ENCODE data around the gene GNAL.

The GNAL gene

GRCh38 chr18:11665587-11665986, 23.5 kb upstream of the GNAL start:
- H3K79me2 ChIP-seq (ENCODE audit: control insufficient read depth, low read length) = no peaks in the 10 kb centered on the region
- H3K36me3 ChIP-seq (ENCODE audit: control insufficient read depth, low read length) = no peaks in the 10 kb centered on the region
- H3K9me3 ChIP-seq (ENCODE audit: control insufficient read depth, insufficient read depth, low read length) = no peaks in the 10 kb centered on the region
- no peaks in the 10 kb centered on the region for H3K9me2 ChIP-seq (replicated peaks; ENCODE audit: control insufficient read depth, low read length)
- H3F3A ChIP-seq (ENCODE audit: control insufficient read depth, insufficient read depth) = no peaks in the 10 kb centered on the region
- H3K4me1 ChIP-seq (ENCODE audit: control insufficient read depth, low read length) = peaks cover 30% of the 10 kb centered on the region
- no peaks in the 10 kb centered on the region for H4K20me1 ChIP-seq (ENCODE audit: control insufficient read depth, insufficient read depth, low read depth, low read length)
- no peak overlapping the region for H3K4me3 ChIP-seq (ENCODE audit: low read length)
- TF ChIP-seq, protein P1, sequence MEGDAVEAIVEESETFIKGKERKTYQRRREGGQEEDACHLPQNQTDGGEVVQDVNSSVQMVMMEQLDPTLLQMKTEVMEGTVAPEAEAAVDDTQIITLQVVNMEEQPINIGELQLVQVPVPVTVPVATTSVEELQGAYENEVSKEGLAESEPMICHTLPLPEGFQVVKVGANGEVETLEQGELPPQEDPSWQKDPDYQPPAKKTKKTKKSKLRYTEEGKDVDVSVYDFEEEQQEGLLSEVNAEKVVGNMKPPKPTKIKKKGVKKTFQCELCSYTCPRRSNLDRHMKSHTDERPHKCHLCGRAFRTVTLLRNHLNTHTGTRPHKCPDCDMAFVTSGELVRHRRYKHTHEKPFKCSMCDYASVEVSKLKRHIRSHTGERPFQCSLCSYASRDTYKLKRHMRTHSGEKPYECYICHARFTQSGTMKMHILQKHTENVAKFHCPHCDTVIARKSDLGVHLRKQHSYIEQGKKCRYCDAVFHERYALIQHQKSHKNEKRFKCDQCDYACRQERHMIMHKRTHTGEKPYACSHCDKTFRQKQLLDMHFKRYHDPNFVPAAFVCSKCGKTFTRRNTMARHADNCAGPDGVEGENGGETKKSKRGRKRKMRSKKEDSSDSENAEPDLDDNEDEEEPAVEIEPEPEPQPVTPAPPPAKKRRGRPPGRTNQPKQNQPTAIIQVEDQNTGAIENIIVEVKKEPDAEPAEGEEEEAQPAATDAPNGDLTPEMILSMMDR (IDR thresholded peaks at IDR 0.05; ENCODE audit: low read depth, low read length, poor library complexity, severe bottlenecking) = no peak
- no peak for TF ChIP-seq EZH2phosphoT487 (IDR thresholded peaks at IDR 0.05; ENCODE audit: borderline replicate concordance, low read length)
- no peak overlapping the region for H3K27ac ChIP-seq (ENCODE audit: low read depth, low read length)
- H3K4me2 ChIP-seq (ENCODE audit: low read length) = no peak overlapping the region
- peaks cover 17% of the 10 kb centered on the region for H3K27me3 ChIP-seq (ENCODE audit: control insufficient read depth, low read length)

GRCh38 chr18:11666176-11666575, 22.9 kb upstream of the GNAL start:
- no peak overlapping the region for H3K27ac ChIP-seq (ENCODE audit: low read depth, low read length)
- H4K20me1 ChIP-seq (ENCODE audit: control insufficient read depth, insufficient read depth, low read depth, low read length) = no peaks in the 10 kb centered on the region
- H3K4me2 ChIP-seq (ENCODE audit: low read length) = no peak overlapping the region
- H3K79me2 ChIP-seq (ENCODE audit: control insufficient read depth, low read length) = no peaks in the 10 kb centered on the region
- H3K9me2 ChIP-seq (replicated peaks; ENCODE audit: control insufficient read depth, low read length) = no peaks in the 10 kb centered on the region
- H3K27me3 ChIP-seq (ENCODE audit: control insufficient read depth, low read length) = peaks cover 17% of the 10 kb centered on the region
- no peak overlapping the region for H3K4me3 ChIP-seq (ENCODE audit: low read length)
- TF ChIP-seq, protein P1 (IDR thresholded peaks at IDR 0.05; ENCODE audit: low read depth, low read length, poor library complexity, severe bottlenecking) = no peak
- TF ChIP-seq EZH2phosphoT487 (IDR thresholded peaks at IDR 0.05; ENCODE audit: borderline replicate concordance, low read length) = no peak
- H3F3A ChIP-seq (ENCODE audit: control insufficient read depth, insufficient read depth) = no peaks in the 10 kb centered on the region
- H3K9me3 ChIP-seq (ENCODE audit: control insufficient read depth, insufficient read depth, low read length) = no peaks in the 10 kb centered on the region
- H3K4me1 ChIP-seq (ENCODE audit: control insufficient read depth, low read length) = peaks cover 30% of the 10 kb centered on the region
- H3K36me3 ChIP-seq (ENCODE audit: control insufficient read depth, low read length) = no peaks in the 10 kb centered on the region

DNA sequence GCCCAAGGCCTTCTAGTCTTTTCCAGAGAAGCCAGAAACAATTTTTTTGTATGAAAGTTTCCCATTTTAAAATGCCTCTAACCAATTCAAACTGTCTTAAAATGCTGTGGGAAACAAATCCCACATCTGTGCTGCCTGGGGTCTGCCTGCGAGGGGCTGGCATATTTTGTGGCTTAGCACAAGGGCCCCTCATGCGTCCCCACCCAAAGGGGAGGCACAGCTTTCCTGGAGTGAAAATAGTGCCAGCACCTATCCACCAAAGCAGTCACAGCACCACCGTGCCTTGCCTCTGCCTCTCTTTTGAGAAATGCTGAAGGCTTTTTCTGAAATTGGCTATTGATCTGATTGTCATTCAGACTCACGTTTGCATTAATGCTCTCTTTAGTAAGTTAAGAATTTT, 22.2 kb upstream of the GNAL start:
- Histone ChIP-seq H3K4me3 (ENCODE audit: low read length) (no peak overlapping the region), H4K20me1 (ENCODE audit: control insufficient read depth, insufficient read depth, low read depth, low read length) (no peaks in the 10 kb centered on the region), H3K9me3 (ENCODE audit: control insufficient read depth, insufficient read depth, low read length) (no peaks in the 10 kb centered on the region), H3K79me2 (ENCODE audit: control insufficient read depth, low read length) (no peaks in the 10 kb centered on the region), H3K27ac (ENCODE audit: low read depth, low read length) (no peak overlapping the region), H3F3A (ENCODE audit: control insufficient read depth, insufficient read depth) (no peaks in the 10 kb centered on the region), H3K9me2 (replicated peaks; ENCODE audit: control insufficient read depth, low read length) (no peaks in the 10 kb centered on the region), H3K4me1 (ENCODE audit: control insufficient read depth, low read length) (peaks cover 30% of the 10 kb centered on the region), H3K36me3 (ENCODE audit: control insufficient read depth, low read length) (no peaks in the 10 kb centered on the region), H3K27me3 (ENCODE audit: control insufficient read depth, low read length) (peaks cover 15% of the 10 kb centered on the region), H3K4me2 (ENCODE audit: low read length) (no peak overlapping the region)
- no peak for TF ChIP-seq EZH2phosphoT487 (IDR thresholded peaks at IDR 0.05; ENCODE audit: borderline replicate concordance, low read length)
- TF ChIP-seq, protein P1 (IDR thresholded peaks at IDR 0.05; ENCODE audit: low read depth, low read length, poor library complexity, severe bottlenecking) = no peak

DNA sequence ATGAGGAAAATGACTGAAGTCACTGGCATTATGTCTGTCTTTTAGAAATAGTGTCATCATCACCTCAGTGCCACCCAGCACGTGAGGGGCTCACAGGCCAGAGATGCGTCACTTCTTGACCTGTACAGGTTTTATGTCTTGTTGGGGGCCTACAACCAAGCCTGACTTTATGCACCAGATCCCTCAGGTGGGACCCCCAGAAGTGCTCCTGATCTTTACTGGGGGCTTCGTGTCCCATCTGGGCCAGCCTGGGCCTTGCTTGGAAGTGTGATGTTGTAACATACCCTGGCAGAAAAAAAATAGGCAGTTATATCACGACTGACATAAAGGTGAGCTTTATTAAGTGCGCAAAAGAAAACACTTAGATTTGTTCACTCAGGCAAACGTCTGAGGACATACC, 21.5 kb upstream of the GNAL start:
- Histone ChIP-seq H3K27me3 (ENCODE audit: control insufficient read depth, low read length) (peaks cover 8% of the 10 kb centered on the region), H3K4me3 (ENCODE audit: low read length) (no peak overlapping the region), H3K79me2 (ENCODE audit: control insufficient read depth, low read length) (no peaks in the 10 kb centered on the region), H3F3A (ENCODE audit: control insufficient read depth, insufficient read depth) (no peaks in the 10 kb centered on the region), H3K4me2 (ENCODE audit: low read length) (no peak overlapping the region), H3K4me1 (ENCODE audit: control insufficient read depth, low read length) (peaks cover 29% of the 10 kb centered on the region), H3K9me3 (ENCODE audit: control insufficient read depth, insufficient read depth, low read length) (no peaks in the 10 kb centered on the region), H3K36me3 (ENCODE audit: control insufficient read depth, low read length) (no peaks in the 10 kb centered on the region), H3K27ac (ENCODE audit: low read depth, low read length) (no peak overlapping the region), H4K20me1 (ENCODE audit: control insufficient read depth, insufficient read depth, low read depth, low read length) (no peaks in the 10 kb centered on the region), H3K9me2 (replicated peaks; ENCODE audit: control insufficient read depth, low read length) (no peaks in the 10 kb centered on the region)
- TF ChIP-seq, protein P1 (IDR thresholded peaks at IDR 0.05; ENCODE audit: low read depth, low read length, poor library complexity, severe bottlenecking) = no peak
- TF ChIP-seq EZH2phosphoT487 (IDR thresholded peaks at IDR 0.05; ENCODE audit: borderline replicate concordance, low read length) = no peak

Data from DOHH2 (cell line).